ENCODE measurements around the gene NID2.

NID2 gene

DNA sequence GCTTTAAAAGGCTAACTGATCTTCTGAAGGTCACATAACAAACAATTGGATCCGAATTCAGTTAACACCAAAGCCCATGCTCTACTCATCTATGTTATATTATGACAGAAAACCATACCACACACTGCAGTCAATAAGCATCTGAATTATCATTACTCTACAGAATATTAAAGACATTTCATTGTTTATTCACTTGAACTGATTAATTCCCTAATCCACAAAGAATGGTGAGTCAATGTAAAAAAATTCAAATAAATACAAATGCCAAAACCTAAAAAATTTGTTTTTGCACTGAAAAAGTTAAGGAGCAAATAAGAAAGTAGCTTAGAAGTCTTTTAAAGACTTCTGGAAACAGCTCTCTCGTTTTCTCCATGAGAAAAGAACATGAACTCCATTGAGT lies 13.7 kb downstream of the NID2 start:
- no peak for DNase-seq (ENCODE audit: low spot score)

- DNase-seq (ENCODE audit: low spot score) = no peak
Observed at GRCh38 chr14:52054678-52055077, 14.2 kb downstream of the NID2 start.

GRCh38 chr14:52053044-52053443 lies 15.8 kb downstream of the NID2 start:
- no peak for DNase-seq (ENCODE audit: low spot score)

GRCh38 chr14:52052288-52052943 lies 16.4 kb downstream of the NID2 start:
- DNase-seq (ENCODE audit: low spot score) = no peak

- DNase-seq (ENCODE audit: low spot score) = no peak
Observed at GRCh38 chr14:52051871-52052270, 17.0 kb downstream of the NID2 start.

DNA sequence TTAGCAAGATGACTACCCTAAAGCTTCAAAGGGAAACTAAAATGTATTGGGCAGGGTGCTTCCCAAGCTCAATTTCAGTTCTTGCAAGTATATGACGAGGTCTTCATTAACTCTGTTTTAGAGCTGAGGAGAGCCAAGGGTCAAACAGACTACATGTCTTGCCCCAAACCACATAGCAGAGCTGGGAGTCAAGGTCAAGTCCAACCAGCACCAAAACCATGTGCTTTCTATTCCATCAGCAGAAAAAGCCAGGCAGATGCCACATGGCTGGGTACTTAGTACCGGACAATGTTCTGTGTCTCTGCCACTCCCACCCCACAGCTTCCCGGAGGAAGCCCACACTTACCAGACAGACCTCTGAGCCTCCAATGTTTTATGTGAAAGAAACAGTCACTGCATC lies 17.6 kb downstream of the NID2 start:
- no peak for DNase-seq (ENCODE audit: low spot score)

GRCh38 chr14:52049721-52050588 lies 18.9 kb downstream of the NID2 start:
- no peak for DNase-seq (ENCODE audit: low spot score)

DNA sequence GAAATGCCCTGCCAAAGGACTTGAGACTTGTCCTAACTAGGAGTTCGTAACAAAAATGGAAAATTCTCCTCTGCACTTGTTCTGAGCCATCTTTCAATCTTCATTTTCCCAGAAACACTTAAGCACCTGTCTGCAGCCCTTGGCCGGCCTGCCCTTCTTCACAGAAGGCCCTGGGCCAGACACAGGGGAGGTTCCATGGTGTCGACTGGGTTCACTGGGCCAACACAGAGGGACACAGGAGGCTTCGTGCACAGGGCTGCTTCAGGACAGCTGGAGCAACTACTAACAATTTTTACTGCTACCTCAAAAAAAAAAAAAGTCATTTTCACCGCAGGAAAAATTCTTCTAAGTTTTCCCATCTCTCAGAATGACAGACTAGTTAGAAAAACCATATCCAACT lies 19.6 kb downstream of the NID2 start:
- DNase-seq (ENCODE audit: low spot score) = no peak

DNA sequence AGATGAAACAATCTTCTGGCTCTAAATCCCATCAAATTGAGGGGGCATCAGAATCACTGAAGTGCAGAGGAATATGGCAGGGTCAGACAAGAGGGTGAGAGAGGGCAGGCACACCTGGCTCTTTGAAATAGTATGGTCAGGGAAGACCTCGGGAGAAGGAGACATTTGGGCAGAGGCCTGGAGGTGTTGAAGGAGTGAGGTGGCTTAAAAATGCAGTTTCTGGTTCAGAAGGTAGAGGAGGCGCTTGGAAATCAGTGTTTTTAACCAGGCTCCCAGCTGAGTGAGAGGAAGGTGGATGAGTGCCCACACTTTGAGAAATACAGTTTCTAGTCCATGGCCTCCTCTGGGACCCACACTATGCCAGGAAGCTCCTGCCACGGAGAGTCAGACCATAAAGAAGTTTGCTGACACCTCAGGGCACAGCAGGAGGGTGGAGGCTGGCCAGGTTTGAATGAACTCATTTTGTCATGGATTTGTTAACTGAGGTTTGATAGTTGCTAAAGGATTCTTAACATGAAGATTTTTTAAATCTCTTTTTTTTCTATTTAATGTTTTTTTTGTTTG lies 20.1 kb downstream of the NID2 start:
- no peak for DNase-seq (ENCODE audit: low spot score)

DNA sequence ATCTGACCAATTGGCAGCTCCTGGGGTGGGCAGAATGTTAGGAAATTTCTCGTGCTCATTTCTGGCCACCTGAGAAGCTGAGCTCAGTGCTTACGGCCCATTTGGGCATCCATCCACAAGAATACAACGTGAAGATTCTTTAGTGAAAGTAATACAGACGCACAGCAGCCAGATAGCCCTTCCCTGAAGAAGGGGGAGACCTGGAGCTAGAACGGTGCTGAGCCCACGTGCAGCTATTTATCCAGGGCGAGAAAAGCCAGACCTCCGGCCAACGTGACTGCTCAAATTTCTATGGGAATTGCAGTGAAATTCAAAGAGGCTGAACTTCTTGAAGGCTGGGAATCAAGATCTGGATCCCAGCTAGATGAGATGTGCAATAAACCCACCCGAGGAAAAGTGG lies 20.7 kb downstream of the NID2 start:
- no peak for DNase-seq (ENCODE audit: low spot score)

- no peak for DNase-seq (ENCODE audit: low spot score)
Observed at GRCh38 chr14:52046376-52046917, 22.4 kb downstream of the NID2 start.

- DNase-seq (ENCODE audit: low spot score) = no peak
Observed at GRCh38 chr14:52044791-52045522, 23.9 kb downstream of the NID2 start.

- no peak for DNase-seq (ENCODE audit: low spot score)
Observed at GRCh38 chr14:52043690-52044089, 25.2 kb downstream of the NID2 start.

DNA sequence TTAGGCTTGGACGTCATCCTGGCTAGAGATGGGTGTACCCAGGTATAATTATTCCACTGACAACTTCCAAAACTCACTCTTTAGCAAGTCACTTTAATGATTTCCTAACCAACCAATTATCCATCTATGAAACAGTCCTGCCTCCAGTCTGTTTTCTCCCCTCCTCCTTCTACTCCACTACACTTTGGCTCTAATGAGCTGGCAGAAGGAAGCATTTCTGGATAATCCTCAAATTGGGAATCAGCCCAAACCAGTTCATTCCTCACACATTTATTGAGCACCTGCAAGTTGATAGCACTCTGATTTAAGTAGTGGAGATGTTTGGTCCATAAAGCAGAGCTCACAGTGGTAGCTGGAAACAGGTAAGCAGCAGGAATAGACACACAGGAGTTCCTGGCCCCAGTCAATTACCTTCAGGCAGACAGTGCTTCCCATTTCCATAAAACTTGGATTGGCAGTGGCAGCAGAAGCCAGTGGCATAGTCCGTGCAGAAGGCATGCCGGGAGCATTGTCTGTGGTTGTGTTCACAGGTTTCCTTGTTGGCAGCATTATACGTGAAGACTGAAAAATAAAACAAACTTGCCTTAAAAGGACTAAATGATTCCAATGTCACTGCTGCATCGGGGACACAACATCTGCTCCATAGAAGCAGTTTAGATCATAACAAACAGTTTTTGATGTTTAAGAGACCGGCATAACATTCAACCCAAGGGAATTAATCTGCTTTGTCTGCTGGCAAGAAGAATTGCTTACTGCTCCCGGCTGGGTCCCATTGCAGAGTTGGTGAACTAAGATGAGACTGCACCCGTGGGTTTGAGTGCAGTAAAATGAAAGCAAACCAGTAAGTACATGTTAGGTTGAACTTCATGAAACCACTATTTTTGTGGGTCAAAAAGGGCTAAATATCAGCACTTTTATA lies 26.2 kb downstream of the NID2 start:
- DNase-seq (ENCODE audit: low spot score) = no peak

GRCh38 chr14:52040598-52040997 lies 28.3 kb downstream of the NID2 start:
- no peak for DNase-seq (ENCODE audit: low spot score)

GRCh38 chr14:52039124-52039815 lies 29.6 kb downstream of the NID2 start:
- no peak for DNase-seq (ENCODE audit: low spot score)

DNA sequence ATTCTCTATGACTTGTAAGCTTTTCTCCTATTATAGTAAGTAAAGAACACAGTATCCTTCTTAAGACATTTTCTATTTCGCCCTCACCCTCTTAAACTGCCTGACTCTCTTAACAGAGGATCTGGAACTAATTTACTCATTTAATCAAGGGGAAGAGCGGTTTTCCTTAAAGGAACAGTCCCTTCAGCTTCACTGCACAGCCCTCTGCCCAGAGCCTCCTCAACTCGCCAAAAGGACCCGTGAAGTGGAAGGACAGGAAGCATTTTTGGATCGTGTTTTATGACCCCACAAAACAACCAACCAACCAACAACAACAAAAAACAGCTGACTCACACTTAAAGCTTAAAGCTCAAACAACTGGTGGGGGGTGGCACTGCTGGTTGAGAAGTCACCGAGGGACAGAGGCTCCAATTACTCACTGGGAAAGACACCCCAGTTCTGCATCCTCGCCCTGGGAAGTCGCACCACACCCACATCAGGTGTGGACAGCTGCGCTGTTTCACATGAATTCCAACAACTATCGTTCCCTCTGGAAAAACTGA lies 35.7 kb downstream of the NID2 start:
- DNase-seq (ENCODE audit: low spot score) = no peak

GRCh38 chr14:52032204-52032801 lies 36.6 kb downstream of the NID2 start:
- no peak for DNase-seq (ENCODE audit: low spot score)

DNA sequence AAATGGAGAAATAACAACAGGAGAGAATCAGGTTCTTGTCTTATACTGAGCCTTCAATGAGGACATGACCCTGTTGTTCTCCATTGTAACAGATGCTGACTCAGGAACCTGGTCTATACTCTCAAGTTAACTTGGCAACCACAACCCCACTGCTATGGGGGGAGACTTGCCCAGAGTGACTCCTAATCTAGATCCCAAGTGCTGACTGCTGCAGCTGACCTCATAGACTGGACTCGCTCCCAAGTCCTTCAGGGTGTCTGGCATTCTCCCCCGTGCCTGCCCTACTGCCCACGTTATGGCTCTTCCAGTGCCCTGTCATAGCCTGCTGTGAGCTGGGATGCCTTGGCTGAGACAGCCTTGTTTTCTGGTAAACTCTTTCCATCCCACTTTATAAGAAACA lies 37.1 kb downstream of the NID2 start:
- no peak for DNase-seq (ENCODE audit: low spot score)

DNA sequence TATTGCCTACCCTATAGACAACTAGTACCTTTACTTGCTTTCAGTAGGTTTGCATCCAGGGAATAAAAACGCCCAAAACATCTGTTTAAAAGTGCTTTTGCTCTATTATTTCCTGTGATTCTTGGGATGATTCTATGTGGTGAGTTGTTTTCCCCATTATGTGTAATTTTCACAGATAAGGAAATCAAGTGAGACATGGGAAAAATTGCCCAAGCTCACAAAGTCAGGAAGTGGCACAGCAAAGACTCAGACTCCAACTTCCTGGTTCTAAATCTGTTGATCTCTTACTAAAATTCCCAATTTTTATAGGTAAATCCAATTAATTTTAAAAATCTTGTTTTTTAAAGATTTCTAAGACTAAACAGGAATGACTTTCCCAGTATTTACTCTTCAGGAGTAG lies 39.0 kb downstream of the NID2 start:
- no peak for DNase-seq (ENCODE audit: low spot score)
